Activated CD4-positive, CD25-positive, alpha-beta regulatory T cell treated with anti-CD3 and anti-CD28 coated beads, Interleukin-2, amount 50 U/mL, for 16 hours (primary cell): ENCODE data around the gene SERTM1.

Experiments used
- DNase-seq: peaks from one replicate; pipeline ENCODE4 v3.0.0-alpha.2; 2020; ENCODE audit warnings: low read depth, low spot score

Gene SERTM1

DNA sequence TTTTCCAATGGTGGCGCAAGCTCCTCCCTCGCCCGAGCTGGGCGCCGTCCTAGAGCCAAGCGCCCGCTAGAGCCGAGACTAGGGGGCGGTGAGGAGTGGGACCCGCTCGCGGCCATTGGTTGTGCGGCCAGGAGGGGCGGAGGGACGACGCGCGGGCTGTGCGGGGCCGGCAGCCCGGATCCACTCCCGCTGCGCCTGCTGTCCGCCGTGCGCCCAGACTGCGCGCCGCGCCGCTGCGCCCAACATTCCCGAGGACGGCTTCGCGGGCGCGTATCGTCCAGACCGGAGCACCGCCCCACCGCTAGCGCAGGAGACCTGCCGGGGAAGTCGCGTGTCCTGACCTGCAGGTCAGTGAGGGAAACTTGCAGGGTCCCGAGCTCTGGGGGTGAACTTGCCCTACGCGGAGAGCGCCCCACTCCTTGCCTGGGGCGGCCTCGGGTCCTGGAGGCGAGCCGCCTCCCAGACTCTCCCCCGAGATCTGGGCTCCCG lies at the start of gene SERTM1:
TSS of gene SERTM1 (plus strand) at position 183 of the 489 bp plus-strand sequence. CDS start 21,059 bp downstream, outside the sequence.
- DNase-seq, result no peak

DNA sequence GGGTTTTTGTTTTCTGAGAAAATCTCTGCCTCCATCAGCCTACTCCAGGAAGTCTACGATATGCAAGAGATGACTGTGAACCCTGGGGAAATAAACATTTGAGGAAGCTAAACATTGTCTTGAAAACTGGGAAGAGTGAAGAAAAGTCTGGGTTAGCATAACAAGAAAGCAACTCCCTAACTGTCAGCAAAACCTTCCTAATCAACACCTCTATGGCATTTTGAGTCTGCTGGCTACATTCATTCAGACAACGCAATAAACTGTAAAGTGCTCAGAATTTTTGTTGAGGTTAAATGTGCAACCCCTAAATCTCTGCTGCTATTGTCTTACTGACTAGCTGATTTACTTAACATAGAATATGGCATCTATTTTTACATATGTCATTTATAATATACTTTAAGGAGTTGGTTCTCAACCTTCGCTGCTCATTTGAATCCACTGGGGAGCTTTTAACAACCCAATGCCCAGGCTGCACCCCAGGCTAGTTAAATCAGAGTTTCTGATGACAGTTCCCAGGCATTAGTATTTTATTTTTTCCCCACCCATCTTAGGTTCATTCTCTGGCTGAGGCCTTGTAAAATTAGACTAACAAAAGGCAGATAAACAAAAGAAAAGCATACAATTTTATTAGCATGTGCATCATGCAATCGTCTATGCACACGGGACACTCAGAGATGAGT lies 45.3 kb upstream of the SERTM1 start:
- no peak for DNase-seq

- no peak for DNase-seq
Measured at GRCh38 chr13:36629057-36629385, 44.8 kb upstream of the SERTM1 start.

DNA sequence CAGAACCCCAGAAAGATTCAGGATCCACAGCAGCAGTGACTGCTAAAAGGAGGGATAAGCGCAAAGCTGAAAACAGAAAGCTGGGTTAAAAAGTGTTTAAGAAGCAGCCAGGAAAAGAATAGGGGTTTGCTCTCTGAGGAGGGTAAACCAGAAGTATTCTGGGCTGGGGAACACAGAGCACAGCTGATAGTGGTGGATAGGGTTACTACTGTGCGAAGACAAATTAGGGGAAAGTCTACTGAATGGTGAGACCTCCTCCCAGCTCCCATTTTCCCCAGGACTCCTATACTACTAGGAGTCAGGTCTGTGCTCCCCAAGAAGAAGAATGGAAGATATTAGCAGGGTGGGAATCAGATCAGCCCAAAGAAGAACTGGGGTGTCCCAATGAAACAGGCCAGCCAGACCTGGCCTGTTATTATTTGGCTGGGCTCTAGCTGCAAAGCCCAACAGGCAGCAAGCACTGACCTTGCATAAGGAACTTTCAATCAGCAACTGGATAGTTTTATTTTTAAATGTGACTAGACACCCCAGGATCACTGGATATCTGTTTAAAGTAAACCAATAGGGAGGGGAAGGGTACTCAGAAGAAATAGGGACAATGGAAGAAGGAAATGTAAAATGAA lies 43.5 kb upstream of the SERTM1 start:
- no peak for DNase-seq

DNA sequence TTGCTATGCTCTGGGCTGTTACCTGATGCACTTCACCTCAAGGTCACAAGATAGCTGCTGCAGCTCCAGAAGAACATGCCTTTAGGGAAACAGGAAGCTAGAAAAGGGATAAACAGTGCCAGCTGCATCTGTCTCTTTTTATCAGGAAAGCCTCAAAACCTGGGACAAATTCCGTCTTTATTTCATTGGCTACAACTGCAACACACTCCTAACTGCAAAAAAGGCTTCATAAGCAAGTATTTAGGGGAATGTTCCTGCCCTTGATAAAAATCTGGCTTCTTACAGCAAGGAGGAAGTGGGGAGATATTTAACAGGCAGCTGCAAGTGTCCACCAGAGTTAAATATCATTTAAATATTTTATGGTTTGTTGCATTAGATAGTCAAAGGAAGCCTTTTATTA lies 34.2 kb upstream of the SERTM1 start:
- no peak for DNase-seq

DNA sequence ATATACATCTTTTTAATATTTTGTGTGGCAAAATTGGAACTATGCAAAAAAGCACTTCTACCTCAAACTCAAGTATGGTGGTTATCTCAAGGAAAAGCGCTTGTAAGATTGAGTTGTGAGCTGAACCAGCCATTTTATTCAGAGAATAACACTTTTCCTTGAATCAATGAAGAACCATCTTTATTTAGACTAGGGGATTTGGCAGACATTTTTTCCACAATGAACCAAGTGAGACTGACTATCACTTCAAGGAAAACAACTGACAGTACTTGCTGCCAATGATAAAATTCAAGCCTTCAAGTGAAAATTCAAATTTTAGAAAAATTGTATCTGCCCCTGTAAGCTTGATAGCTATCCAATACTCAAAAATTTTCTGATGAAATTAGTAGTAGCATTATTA lies 23.2 kb upstream of the SERTM1 start:
- DNase-seq, result no peak

DNA sequence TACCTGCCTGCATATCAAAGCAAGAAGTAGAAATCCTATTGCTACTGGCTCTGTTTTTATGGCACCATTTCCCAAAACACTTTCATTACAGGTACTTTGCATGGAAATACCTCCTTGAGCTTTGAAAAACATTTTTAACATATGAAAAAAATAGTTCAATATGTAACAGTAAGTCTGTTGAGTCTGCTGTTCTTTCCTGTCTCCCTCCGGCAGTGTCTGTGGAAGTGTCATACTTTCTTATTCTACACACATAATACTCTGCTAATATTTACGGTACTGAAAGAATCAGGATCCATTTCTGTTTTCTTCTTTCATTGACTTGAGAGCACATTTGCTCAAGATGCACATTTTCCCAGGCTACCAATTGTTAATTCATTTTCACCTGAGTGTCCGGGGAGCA lies 8.2 kb upstream of the SERTM1 start:
- DNase-seq, result no peak

- no peak for DNase-seq
Measured at GRCh38 chr13:36666477-36667229, 7.2 kb upstream of the SERTM1 start.

DNA sequence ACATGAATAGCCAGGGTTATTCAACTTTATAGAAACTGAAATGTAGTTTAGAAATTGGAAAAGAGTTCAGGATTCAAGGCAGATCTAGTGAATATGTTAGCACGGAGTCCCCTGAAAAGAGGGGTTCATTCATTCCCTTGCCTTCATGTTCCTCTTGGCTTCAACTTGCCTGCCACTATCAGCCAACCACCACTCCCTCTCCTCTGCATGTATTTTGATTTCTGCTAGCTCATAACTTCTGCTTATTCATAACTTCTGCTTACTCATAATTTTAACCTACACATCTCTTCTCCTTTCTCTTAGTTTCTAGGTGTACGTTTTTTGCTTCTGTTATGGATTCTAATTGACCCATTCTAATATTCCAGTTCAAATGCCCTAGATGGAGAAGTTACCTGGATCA lies 5.5 kb upstream of the SERTM1 start:
- DNase-seq, result no peak

- DNase-seq, result no peak
Measured at GRCh38 chr13:36673352-36673751, 468 bp upstream of the SERTM1 start.

GRCh38 chr13:36674337-36675212 lies 755 bp downstream of the SERTM1 start:
- DNase-seq, result no peak

DNA sequence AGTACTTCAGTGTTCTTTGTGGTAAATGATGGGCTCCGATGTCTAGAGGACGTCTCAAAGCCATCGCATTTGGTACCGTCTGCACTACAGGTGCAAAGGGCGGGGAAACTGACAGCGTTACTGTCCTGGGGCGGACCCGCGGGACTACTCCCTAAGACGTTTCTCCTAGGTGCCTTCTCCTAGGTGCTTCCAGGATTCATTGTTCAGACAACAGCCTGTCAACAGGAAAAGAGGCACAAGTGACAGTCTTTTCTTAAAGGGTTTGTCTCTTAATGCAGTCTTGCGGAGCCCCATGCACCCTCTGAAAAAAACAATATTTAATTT lies 1.4 kb downstream of the SERTM1 start:
- DNase-seq, result no peak

DNA sequence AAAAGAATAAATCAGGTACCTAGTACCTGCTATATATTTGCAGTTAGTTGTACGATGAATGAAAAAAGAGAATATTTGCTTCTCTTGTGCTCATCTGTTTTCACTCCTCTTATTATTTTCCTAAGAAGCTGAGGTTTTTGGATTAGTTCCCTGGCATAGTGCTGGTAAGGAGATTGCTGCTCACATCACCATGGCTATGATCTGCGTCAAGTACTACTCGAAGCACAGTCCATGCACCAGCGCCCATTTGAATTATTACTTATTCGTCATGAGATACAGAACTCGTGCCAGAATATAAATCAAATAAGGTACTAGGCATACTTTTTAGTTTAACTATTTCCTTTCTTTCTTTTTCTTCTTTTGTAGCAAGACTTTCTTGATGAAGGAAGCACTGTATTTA lies 7.1 kb downstream of the SERTM1 start:
- no peak for DNase-seq

DNA sequence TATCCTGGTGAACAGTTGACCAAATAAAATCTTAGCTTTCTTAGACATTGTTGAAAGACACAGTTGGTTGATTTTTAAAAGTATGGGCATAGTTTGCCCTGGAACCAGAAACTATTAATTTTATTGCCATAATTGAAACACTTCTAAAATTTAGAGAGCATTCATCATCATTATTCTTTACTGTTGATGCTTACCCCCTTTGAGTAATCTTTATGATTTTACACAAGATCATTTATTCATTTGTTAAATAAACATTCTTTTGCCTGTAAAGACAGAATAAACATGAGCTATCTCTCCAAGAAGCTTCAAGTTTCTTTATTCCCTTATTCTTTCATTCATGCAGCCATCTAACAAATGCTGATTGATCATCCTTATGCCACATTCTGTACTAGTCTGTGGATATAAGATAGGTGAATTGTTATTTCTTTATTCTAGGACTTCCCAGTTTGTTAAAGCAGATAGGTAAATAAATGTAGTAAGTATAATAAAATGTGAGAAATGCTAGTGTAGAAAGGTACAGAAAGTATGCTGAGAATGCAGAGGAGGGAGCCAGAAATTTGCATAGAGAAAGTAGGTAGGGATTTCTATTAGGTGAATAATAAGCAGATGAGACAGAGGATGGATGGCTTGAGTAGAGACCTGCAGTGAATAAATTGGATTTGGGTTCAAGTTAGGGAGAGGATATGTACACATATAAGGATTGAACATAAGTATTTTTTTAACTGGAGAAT lies 8.2 kb downstream of the SERTM1 start:
- no peak for DNase-seq

- no peak for DNase-seq
Measured at GRCh38 chr13:36683701-36684100, 9.9 kb downstream of the SERTM1 start.

- DNase-seq, result no peak
Measured at GRCh38 chr13:36685927-36686326, 12.1 kb downstream of the SERTM1 start.

- no peak for DNase-seq
Measured at GRCh38 chr13:36696410-36697010, 22.7 kb downstream of the SERTM1 start.

- DNase-seq, result no peak
Measured at GRCh38 chr13:36700170-36700569, 26.4 kb downstream of the SERTM1 start.

GRCh38 chr13:36706755-36707154 lies 32.9 kb downstream of the SERTM1 start:
- no peak for DNase-seq

DNA sequence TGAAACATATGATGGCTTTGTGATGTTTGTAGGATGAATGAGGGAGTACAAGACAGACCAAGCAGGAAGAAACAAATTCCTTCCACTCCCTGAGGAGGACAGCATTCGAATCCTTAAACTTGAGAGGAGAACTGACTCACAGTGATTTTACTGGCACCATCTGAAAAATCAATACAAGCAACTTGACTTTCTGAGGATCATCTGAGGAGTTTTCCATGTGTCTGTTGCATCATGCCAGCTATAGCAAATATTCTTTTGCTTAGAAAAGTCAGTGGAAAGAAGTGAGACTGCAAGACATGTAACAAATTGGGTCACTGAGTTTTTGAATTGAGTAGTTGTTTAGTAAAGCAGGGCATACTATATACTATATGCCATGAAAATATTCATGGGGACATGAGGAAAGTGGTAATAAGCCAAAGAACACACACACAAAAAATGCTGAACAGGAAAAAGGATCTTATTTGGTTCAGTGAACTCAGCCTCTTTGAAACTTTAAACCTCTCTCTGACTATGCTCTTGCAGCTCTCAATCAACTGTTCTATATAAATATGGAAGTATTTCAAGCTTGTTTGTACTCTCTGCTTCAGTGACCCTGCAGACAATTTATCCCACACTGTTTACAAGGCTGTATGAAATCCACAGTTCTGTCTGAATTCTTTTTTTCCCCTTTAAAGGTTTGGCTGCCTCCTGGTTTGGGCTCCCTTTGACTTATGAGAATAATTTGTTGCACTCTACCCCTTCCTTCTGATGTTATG lies 35.5 kb downstream of the SERTM1 start:
- DNase-seq, result no peak
